HepG2 (cell line): ENCODE results near the gene DHX32. TPM values are rescaled to one million over a fixed set of nuclear protein-coding genes. Genes with fewer than 3 reads are reported as not detected.

ENCODE experiments used
- ATAC-seq: fragments of 200-7000 bp; cut with Tn5 transposase; 3 replicates; pipeline ENCODE4 v1.9.1; 2020; ENCODE audit warnings: mild to moderate bottlenecking, moderate library complexity
- BruUV-seq: library from RNA; stranded (reverse); fragments of 400-500 nt; replicated peaks from 2 replicates; lab custom pipeline; 2021; lab: Mats Ljungman, UMichigan
- CTCF ChIA-PET: fragments of 300-600 bp; formaldehyde crosslinking; extraction: SDS; loops from one replicate; lab custom pipeline; 2021; ENCODE audit warnings: low total read pairs, inconsistent platforms, low intra/inter-chr PET ratio; lab: Yijun Ruan, JAX
- POLR2A ChIA-PET: fragments of 350-600 bp; sonication (Branson Sonifier 250); formaldehyde crosslinking; loops from one replicate; lab custom pipeline; 2020; ENCODE audit warnings: antibody characterized with exemption, inconsistent platforms; lab: Yijun Ruan, JAX
- DNase-seq: peaks from one replicate; pipeline ENCODE4 v3.0.0-alpha.2; 2015; ENCODE audit warnings: low spot score
- FAIRE-seq: peaks from 3 replicates; lab custom pipeline; 2011; peaks lifted over from hg19 to GRCh38; lab: Jason Lieb, UNC
- H2AFZ ChIP-seq: one replicate; pipeline ENCODE4 v1.6.1; 2011; ENCODE audit warnings: low read length, inconsistent platforms
- H3K27ac ChIP-seq: fragments of 300-600 bp; 3 replicates; pipeline ENCODE4 v1.8.0; 2011; ENCODE audit warnings: mixed run types, mild to moderate bottlenecking, mixed read lengths, low read length, inconsistent platforms; ENCODE audit not compliant: insufficient read depth; ENCODE audit errors: extremely low read length
- H3K27me3 ChIP-seq, 2 experiments: fragments of 200-600 bp in 1 of 2; 2 replicates in 1 of 2; 3 replicates in 1 of 2; pipeline versions ENCODE4 v1.6.0 to v1.8.0; 2011; ENCODE audit warnings: low read length in 2 of 2, mild to moderate bottlenecking in 2 of 2, moderate library complexity in 2 of 2, inconsistent platforms in 1 of 2; ENCODE audit not compliant: insufficient read depth in 2 of 2, control insufficient read depth in 1 of 2
- H3K36me3 ChIP-seq, 2 experiments: fragments of 200-600 bp in 1 of 2; replicated peaks in 1 of 2; 2 replicates in 1 of 2; 3 replicates in 1 of 2; pipeline versions ENCODE4 v1.5.1 to v1.8.0; 2011; ENCODE audit warnings: low read length in 2 of 2, inconsistent platforms in 1 of 2; ENCODE audit not compliant: insufficient read depth in 2 of 2, control insufficient read depth in 1 of 2
- H3K4me1 ChIP-seq: 2 replicates; pipeline ENCODE4 v1.5.1; 2012; ENCODE audit warnings: low read length, inconsistent platforms; ENCODE audit not compliant: insufficient read depth
- H3K4me2 ChIP-seq: 2 replicates; pipeline ENCODE4 v1.6.0; 2011; ENCODE audit warnings: low read depth, low read length, inconsistent platforms
- H3K4me3 ChIP-seq, 3 experiments: fragments of 200-600 bp in 1 of 3; sonication (generic), shearing (Covaris generic) in 1 of 3; replicated peaks in 1 of 3; 2 replicates each; pipeline ENCODE4 v1.5.1; 2011 to 2016; ENCODE audit warnings: low read length in 3 of 3, inconsistent platforms in 2 of 3, low read depth in 2 of 3, mild to moderate bottlenecking in 2 of 3, control low read depth in 1 of 3, mixed read lengths in 1 of 3; ENCODE audit not compliant: insufficient read depth in 1 of 3
- H3K79me2 ChIP-seq: one replicate; pipeline ENCODE4 v1.6.1; 2011; ENCODE audit warnings: low read length, inconsistent platforms; ENCODE audit not compliant: insufficient read depth
- H3K9ac ChIP-seq: 2 replicates; pipeline ENCODE4 v1.6.0; 2011; ENCODE audit warnings: mild to moderate bottlenecking, low read depth, low read length, inconsistent platforms; ENCODE audit not compliant: insufficient read depth
- H3K9me3 ChIP-seq: 2 replicates; pipeline ENCODE4 v1.5.1; 2012; ENCODE audit warnings: mild to moderate bottlenecking, low read length
- H4K20me1 ChIP-seq: 2 replicates; pipeline ENCODE4 v1.6.0; 2011; ENCODE audit warnings: inconsistent platforms, mild to moderate bottlenecking, low read length, moderate library complexity; ENCODE audit not compliant: insufficient read depth
- FOSL2 ChIP-seq: sonication (generic); formaldehyde crosslinking; IDR thresholded peaks from 2 replicates; pipeline ENCODE4 v1.4.0; 2020; ENCODE audit warnings: missing genetic modification reagents
- HOXA3 ChIP-seq: sonication (generic); formaldehyde crosslinking; IDR thresholded peaks from 2 replicates; pipeline ENCODE4 v1.5.0; 2020; ENCODE audit warnings: missing genetic modification reagents
- ZMYM4 ChIP-seq: sonication (generic); formaldehyde crosslinking; IDR thresholded peaks from 2 replicates; pipeline ENCODE4 v1.8.1; 2023; ENCODE audit warnings: mild to moderate bottlenecking, missing genetic modification reagents
- ZNF33B ChIP-seq: sonication (generic); formaldehyde crosslinking; IDR thresholded peaks from 2 replicates; pipeline ENCODE4 v1.5.1; 2020; ENCODE audit warnings: mild to moderate bottlenecking, missing genetic modification reagents
- WGBS: methylation state at CpG from one replicate; pipeline ENCODE4 v1.1.6; 2017; ENCODE audit warnings: low lambda C conversion rate; 5-methylcytosine and 5-hydroxymethylcytosine counted together
- in situ Hi-C: cut with HindIII; loops from 2 replicates; pipeline ENCODE4 v1.10.0; 2017; ENCODE audit warnings: low pct_unique_long_range_greater_than_20kb; ENCODE audit not compliant: extremely low pct_ligation_motif_present
- intact Hi-C: fragments of 100-400 bp; cut with micrococcal nuclease; formaldehyde crosslinking; loops from one replicate; pipeline ENCODE4 v1.10.0; 2022; ENCODE audit not compliant: unreplicated experiment
- polyA plus RNA-seq, 8 experiments: library from polyadenylated mRNA; depleted of rRNA in 3 of 8; stranded (reverse) in 7 of 8; unstranded in 1 of 8; fragments of >200 nt; fragmentation: Illumina TruSeq in 4 of 8; extraction: Trizol in 4 of 8; gene quantifications; 2 replicates each; pipeline versions ENCODE4 v1.2.1 to v1.2.3, GENCODE V29; 2011 to 2016; ENCODE audit warnings: low read depth in 4 of 8, missing spikeins in 1 of 8, mixed read lengths in 1 of 8; ENCODE audit not compliant: insufficient read depth in 1 of 8
- total RNA-seq, 5 experiments: library from RNA; depleted of rRNA; stranded (reverse); fragments of >200 nt; fragmentation: Illumina TruSeq; extraction: Trizol; gene quantifications; 2 replicates each; pipeline ENCODE4 v1.2.3, GENCODE V29; 2016; ENCODE audit warnings: low read depth in 1 of 5
- TF ChIP-seq, protein P1 (sequence below): fragments of 450-650 bp; IDR thresholded peaks from 2 replicates; pipeline ENCODE4 v1.6.1; 2016
- TF ChIP-seq, protein P2 (sequence below): sonication (generic); formaldehyde crosslinking; IDR thresholded peaks from 2 replicates; pipeline ENCODE4 v1.8.0; 2022; ENCODE audit warnings: mild to moderate bottlenecking, missing genetic modification reagents
- TF ChIP-seq, protein P3 (sequence below): IDR thresholded peaks from 2 replicates; pipeline ENCODE4 v1.4.0; 2020; ENCODE audit warnings: mild to moderate bottlenecking, missing genetic modification reagents

The DHX32 gene
- total and polyA plus RNA-seq, 2 of the 13 experiments (the other 11 are each of a cell fraction or from before 2014, with no cell fraction given): 15.5 to 16.5 TPM

DNA sequence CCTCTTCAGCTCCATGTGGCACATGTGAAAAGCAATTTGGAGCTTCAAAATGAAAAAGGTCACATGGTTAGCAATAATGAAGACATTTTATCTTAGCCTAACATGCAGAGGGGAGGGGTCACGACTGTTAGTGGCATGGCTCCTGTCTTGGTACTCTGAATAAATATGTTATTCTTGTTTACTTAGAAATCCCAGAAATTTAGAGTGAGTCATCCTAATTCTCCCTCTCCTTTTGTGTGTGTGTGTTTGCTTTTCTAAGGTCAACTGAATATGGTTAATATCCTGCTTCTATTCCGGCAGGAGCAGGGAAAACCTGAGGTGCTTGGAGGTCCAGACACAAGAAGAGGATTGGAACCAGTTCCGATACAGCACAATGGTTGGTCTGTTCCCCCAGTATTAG is 40.1 kb downstream of the DHX32 start:
- Histone ChIP-seq H3K79me2 (no peaks in the 10 kb centered on the region), H3K9me3 (no peaks in the 10 kb centered on the region), H3K4me3 (no peak overlapping the region), H3K9ac (no peak overlapping the region), H3K36me3 (peaks cover 15 to 60% of the 10 kb centered on the region in 2 experiments), H2AFZ (no peak overlapping the region), H3K27me3 (no peaks in the 10 kb centered on the region), H3K4me1 (peaks cover 28% of the 10 kb centered on the region; the same call in 1 of the 2 replicates), H3K4me2 (no peak overlapping the region), H3K27ac (no peak overlapping the region), H4K20me1 (no peaks in the 10 kb centered on the region)
- ATAC-seq (no peak), FAIRE-seq (no peak), DNase-seq (no peak)
- in situ Hi-C loops: no loop called here
- ChIA-PET CTCF (no interaction called here), POLR2A (no interaction called here)
- intact Hi-C loops: no loop called here
- WGBS: 90% methylated on average over 3 of the region's 3 CpGs
- no TSS peak for BruUV-seq
- TF ChIP-seq, protein P1, sequence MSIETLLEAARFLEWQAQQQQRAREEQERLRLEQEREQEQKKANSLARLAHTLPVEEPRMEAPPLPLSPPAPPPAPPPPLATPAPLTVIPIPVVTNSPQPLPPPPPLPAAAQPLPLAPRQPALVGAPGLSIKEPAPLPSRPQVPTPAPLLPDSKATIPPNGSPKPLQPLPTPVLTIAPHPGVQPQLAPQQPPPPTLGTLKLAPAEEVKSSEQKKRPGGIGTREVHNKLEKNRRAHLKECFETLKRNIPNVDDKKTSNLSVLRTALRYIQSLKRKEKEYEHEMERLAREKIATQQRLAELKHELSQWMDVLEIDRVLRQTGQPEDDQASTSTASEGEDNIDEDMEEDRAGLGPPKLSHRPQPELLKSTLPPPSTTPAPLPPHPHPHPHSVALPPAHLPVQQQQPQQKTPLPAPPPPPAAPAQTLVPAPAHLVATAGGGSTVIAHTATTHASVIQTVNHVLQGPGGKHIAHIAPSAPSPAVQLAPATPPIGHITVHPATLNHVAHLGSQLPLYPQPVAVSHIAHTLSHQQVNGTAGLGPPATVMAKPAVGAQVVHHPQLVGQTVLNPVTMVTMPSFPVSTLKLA: peak; percentile 83
- TF ChIP-seq ZMYM4 (CRISPR knock-in tag) (no peak), FOSL2 (CRISPR knock-in tag) (peak; percentile 63), HOXA3 (no peak), ZNF33B (CRISPR knock-in tag) (no peak)
- TF ChIP-seq, protein P2, sequence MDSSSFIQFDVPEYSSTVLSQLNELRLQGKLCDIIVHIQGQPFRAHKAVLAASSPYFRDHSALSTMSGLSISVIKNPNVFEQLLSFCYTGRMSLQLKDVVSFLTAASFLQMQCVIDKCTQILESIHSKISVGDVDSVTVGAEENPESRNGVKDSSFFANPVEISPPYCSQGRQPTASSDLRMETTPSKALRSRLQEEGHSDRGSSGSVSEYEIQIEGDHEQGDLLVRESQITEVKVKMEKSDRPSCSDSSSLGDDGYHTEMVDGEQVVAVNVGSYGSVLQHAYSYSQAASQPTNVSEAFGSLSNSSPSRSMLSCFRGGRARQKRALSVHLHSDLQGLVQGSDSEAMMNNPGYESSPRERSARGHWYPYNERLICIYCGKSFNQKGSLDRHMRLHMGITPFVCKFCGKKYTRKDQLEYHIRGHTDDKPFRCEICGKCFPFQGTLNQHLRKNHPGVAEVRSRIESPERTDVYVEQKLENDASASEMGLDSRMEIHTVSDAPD (CRISPR knock-in tag): no peak
- TF ChIP-seq, protein P3, sequence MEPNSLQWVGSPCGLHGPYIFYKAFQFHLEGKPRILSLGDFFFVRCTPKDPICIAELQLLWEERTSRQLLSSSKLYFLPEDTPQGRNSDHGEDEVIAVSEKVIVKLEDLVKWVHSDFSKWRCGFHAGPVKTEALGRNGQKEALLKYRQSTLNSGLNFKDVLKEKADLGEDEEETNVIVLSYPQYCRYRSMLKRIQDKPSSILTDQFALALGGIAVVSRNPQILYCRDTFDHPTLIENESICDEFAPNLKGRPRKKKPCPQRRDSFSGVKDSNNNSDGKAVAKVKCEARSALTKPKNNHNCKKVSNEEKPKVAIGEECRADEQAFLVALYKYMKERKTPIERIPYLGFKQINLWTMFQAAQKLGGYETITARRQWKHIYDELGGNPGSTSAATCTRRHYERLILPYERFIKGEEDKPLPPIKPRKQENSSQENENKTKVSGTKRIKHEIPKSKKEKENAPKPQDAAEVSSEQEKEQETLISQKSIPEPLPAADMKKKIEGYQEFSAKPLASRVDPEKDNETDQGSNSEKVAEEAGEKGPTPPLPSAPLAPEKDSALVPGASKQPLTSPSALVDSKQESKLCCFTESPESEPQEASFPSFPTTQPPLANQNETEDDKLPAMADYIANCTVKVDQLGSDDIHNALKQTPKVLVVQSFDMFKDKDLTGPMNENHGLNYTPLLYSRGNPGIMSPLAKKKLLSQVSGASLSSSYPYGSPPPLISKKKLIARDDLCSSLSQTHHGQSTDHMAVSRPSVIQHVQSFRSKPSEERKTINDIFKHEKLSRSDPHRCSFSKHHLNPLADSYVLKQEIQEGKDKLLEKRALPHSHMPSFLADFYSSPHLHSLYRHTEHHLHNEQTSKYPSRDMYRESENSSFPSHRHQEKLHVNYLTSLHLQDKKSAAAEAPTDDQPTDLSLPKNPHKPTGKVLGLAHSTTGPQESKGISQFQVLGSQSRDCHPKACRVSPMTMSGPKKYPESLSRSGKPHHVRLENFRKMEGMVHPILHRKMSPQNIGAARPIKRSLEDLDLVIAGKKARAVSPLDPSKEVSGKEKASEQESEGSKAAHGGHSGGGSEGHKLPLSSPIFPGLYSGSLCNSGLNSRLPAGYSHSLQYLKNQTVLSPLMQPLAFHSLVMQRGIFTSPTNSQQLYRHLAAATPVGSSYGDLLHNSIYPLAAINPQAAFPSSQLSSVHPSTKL: 0 out of 2 replicates have a peak, but pooled peaks have one; percentile 17
